HCT116 (cell line): ENCODE data around the gene SHANK1. TPM values are rescaled to one million over a fixed set of nuclear protein-coding genes. Genes with fewer than 3 reads are reported as not detected.

Experiments
- ATAC-seq: fragments of 200-7000 bp; cut with Tn5 transposase; 2 replicates; pipeline ENCODE4 v1.9.1; 2020; ENCODE audit warnings: mild to moderate bottlenecking, moderate library complexity
- BruUV-seq: library from RNA; stranded (reverse); fragments of 400-500 nt; replicated peaks from 2 replicates; lab custom pipeline; 2021; lab: Mats Ljungman, UMichigan
- CTCF ChIA-PET: fragments of 300-600 bp; sonication (Branson Sonifier 250); formaldehyde crosslinking; loops from one replicate; lab custom pipeline; 2021; ENCODE audit warnings: antibody characterized with exemption; lab: Charles Lee
- POLR2A ChIA-PET: fragments of 300-600, 350-600 bp; sonication (Branson Sonifier 250); formaldehyde crosslinking; loops from one replicate; lab custom pipeline; 2021; ENCODE audit warnings: antibody characterized with exemption; lab: Charles Lee
- RAD21 ChIA-PET, 2 experiments: fragments of 300-600 bp; sonication (Branson Sonifier 250); formaldehyde crosslinking; loops; one replicate each; lab custom pipeline; 2023; ENCODE audit warnings: low total read pairs in 2 of 2; ENCODE audit not compliant: uncharacterized antibody in 2 of 2, unreplicated experiment in 2 of 2, low non-redundant PET in 1 of 2; lab: Charles Lee
- DNase-seq: peaks from one replicate; pipeline ENCODE4 v3.0.0-alpha.2; 2010; ENCODE audit warnings: low read depth, low spot score
- H2AFZ ChIP-seq: fragments of 200-600 bp; shearing (Covaris generic), sonication (generic); 2 replicates; pipeline ENCODE4 v1.6.1; 2017; ENCODE audit warnings: low read depth, mixed run types, mixed read lengths, antibody characterized with exemption, low read length; ENCODE audit not compliant: poor library complexity, severe bottlenecking
- H3K27ac ChIP-seq: 2 replicates; pipeline ENCODE4 v1.5.1; 2012; ENCODE audit warnings: low read depth, low read length
- H3K27me3 ChIP-seq: fragments of 200-600 bp; sonication (generic); 2 replicates; pipeline ENCODE4 v1.6.1; 2016; ENCODE audit warnings: mixed run types, low read length, mixed read lengths; ENCODE audit not compliant: insufficient read depth
- H3K36me3 ChIP-seq, 2 experiments: fragments of 200-500 bp in 1 of 2; fragments of 200-600 bp in 1 of 2; sonication (Bioruptor generic) in 1 of 2; sonication (generic) in 1 of 2; 2 replicates each; pipeline versions ENCODE4 v1.5.1 to v1.6.1; 2014 to 2016; ENCODE audit warnings: low read length in 2 of 2, inconsistent platforms in 1 of 2, mixed read lengths in 1 of 2, mixed run types in 1 of 2; ENCODE audit not compliant: insufficient read depth in 2 of 2, control insufficient read depth in 1 of 2
- H3K4me1 ChIP-seq, 2 experiments: fragments of 200-600 bp in 1 of 2; sonication (generic) in 1 of 2; 2 replicates each; pipeline versions ENCODE4 v1.5.1 to v1.6.1; 2012 to 2017; ENCODE audit warnings: low read length in 2 of 2, inconsistent platforms in 1 of 2, mild to moderate bottlenecking in 1 of 2, mixed read lengths in 1 of 2, mixed run types in 1 of 2, moderate library complexity in 1 of 2; ENCODE audit not compliant: insufficient read depth in 2 of 2, control insufficient read depth in 1 of 2
- H3K4me2 ChIP-seq: fragments of 200-600 bp; sonication (generic); 2 replicates; pipeline ENCODE4 v1.6.1; 2017; ENCODE audit warnings: mixed run types, low read length, mixed read lengths
- H3K4me3 ChIP-seq, 2 experiments: fragments of 200-600 bp in 1 of 2; sonication (generic) in 1 of 2; replicated peaks in 1 of 2; 2 replicates each; pipeline ENCODE4 v1.5.1; 2011 to 2016; ENCODE audit warnings: low read length in 2 of 2, control low read depth in 1 of 2, low read depth in 1 of 2, mild to moderate bottlenecking in 1 of 2, mixed read lengths in 1 of 2, mixed run types in 1 of 2
- H3K79me2 ChIP-seq: fragments of 200-600 bp; sonication (generic); 2 replicates; pipeline ENCODE4 v1.6.1; 2017; ENCODE audit warnings: mild to moderate bottlenecking, mixed run types, low read length, moderate library complexity, mixed read lengths; ENCODE audit not compliant: insufficient read depth
- H3K9ac ChIP-seq: fragments of 200-600 bp; sonication (generic); 2 replicates; pipeline ENCODE4 v1.6.1; 2016; ENCODE audit warnings: low read length, mixed read lengths
- H3K9me2 ChIP-seq: fragments of 200-600 bp; sonication (generic), shearing (Covaris generic); 2 replicates; pipeline ENCODE4 v1.6.1; 2017; ENCODE audit warnings: mixed run types, mild to moderate bottlenecking, moderate library complexity; ENCODE audit not compliant: insufficient read depth
- H3K9me3 ChIP-seq, 2 experiments: fragments of 200-500 bp in 1 of 2; fragments of 200-600 bp in 1 of 2; sonication (Bioruptor generic) in 1 of 2; sonication (generic) in 1 of 2; 2 replicates each; pipeline ENCODE4 v1.6.1; 2014 to 2017; ENCODE audit warnings: low read length in 2 of 2, mixed read lengths in 2 of 2, inconsistent platforms in 1 of 2, low read depth in 1 of 2, mild to moderate bottlenecking in 1 of 2, mixed run types in 1 of 2, moderate library complexity in 1 of 2; ENCODE audit not compliant: control insufficient read depth in 1 of 2, insufficient read depth in 1 of 2
- H4K20me1 ChIP-seq: fragments of 200-600 bp; sonication (generic), shearing (Covaris generic); 2 replicates; pipeline ENCODE4 v1.6.1; 2017; ENCODE audit warnings: mixed run types, mild to moderate bottlenecking, moderate library complexity; ENCODE audit not compliant: insufficient read depth
- CTCF ChIP-seq, 3 experiments: fragments of 200-600 bp in 1 of 3; sonication (generic) in 1 of 3; IDR thresholded peaks in 2 of 3; conservative IDR thresholded peaks in 1 of 3; 2 replicates each; pipeline ENCODE4 v1.5.1; 2012 to 2017; ENCODE audit warnings: low read depth in 2 of 3, low read length in 2 of 3, antibody characterized with exemption in 1 of 3, borderline replicate concordance in 1 of 3, control low read depth in 1 of 3, mild to moderate bottlenecking in 1 of 3, mixed read lengths in 1 of 3, mixed run types in 1 of 3, moderate library complexity in 1 of 3; ENCODE audit not compliant: insufficient read depth in 1 of 3
- EGR1 ChIP-seq: IDR thresholded peaks from 2 replicates; pipeline ENCODE4 v1.6.1; 2012; ENCODE audit warnings: low read depth
- ELF1 ChIP-seq: IDR thresholded peaks from 2 replicates; pipeline ENCODE4 v1.6.1; 2012; ENCODE audit warnings: low read depth, borderline replicate concordance
- EZH2phosphoT487 ChIP-seq: fragments of 200-600 bp; IDR thresholded peaks from 2 replicates; pipeline ENCODE4 v1.6.1; 2018; ENCODE audit warnings: antibody characterized with exemption, borderline replicate concordance
- JUND ChIP-seq: IDR thresholded peaks from 2 replicates; pipeline ENCODE4 v1.6.1; 2012
- MAX ChIP-seq: IDR thresholded peaks from 2 replicates; pipeline ENCODE4 v1.6.1; 2012
- POLR2A ChIP-seq: IDR thresholded peaks from 2 replicates; pipeline ENCODE4 v1.7.0; 2011; ENCODE audit warnings: borderline replicate concordance; ENCODE audit not compliant: insufficient read depth, insufficient read length; ENCODE audit errors: extremely low read depth
- POLR2AphosphoS5 ChIP-seq: IDR thresholded peaks from 2 replicates; pipeline ENCODE4 v1.6.1; 2011; ENCODE audit warnings: mild to moderate bottlenecking, low read depth, low read length, moderate library complexity
- SP1 ChIP-seq: IDR thresholded peaks from 2 replicates; pipeline ENCODE4 v1.6.1; 2012; ENCODE audit warnings: low read depth
- SRF ChIP-seq: IDR thresholded peaks from 2 replicates; pipeline ENCODE4 v1.6.1; 2012; ENCODE audit warnings: low read depth
- TCF7L2 ChIP-seq: IDR thresholded peaks from 2 replicates; pipeline ENCODE4 v1.7.0; 2011; ENCODE audit warnings: borderline replicate concordance, inconsistent platforms; ENCODE audit not compliant: insufficient read depth, insufficient read length; ENCODE audit errors: extremely low read depth
- ZFX ChIP-seq: fragments of 450-650 bp; IDR thresholded peaks from 2 replicates; pipeline ENCODE4 v1.6.1; 2017
- ZNF274 ChIP-seq: fragments of 200-500 bp; sonication (Bioruptor generic); IDR thresholded peaks from 2 replicates; pipeline ENCODE4 v1.6.1; 2014; ENCODE audit warnings: mild to moderate bottlenecking, low read depth, low read length, inconsistent platforms
- intact Hi-C: fragments of 100-400 bp; cut with micrococcal nuclease; formaldehyde crosslinking; loops from 2 replicates; pipeline ENCODE4 v1.10.0; 2022
- total RNA-seq: library from RNA; stranded (reverse); gene quantifications from one replicate; pipeline ENCODE4 v1.2.1, GENCODE V29; 2021; ENCODE audit not compliant: unreplicated experiment

Gene SHANK1
- total RNA-seq, 1 experiment from 2014 or later = 3.0 TPM

- Histone ChIP-seq H3K9me3 (no peaks in the 10 kb centered on the region), H4K20me1 (no peaks in the 10 kb centered on the region), H3K27ac (no peak overlapping the region), H3K4me3 (no peak overlapping the region), H2AFZ (no peak overlapping the region), H3K4me1 (peaks cover 5 to 34% of the 10 kb centered on the region in 2 experiments; a peak in 3 of 4 replicates), H3K9ac (no peak overlapping the region), H3K36me3 (no peaks in the 10 kb centered on the region), H3K27me3 (no peaks in the 10 kb centered on the region), H3K4me2 (no peak overlapping the region), H3K9me2 (no peaks in the 10 kb centered on the region), H3K79me2 (no peaks in the 10 kb centered on the region)
- no TSS peak for BruUV-seq
- ChIA-PET RAD21 (no interaction called here), POLR2A (no interaction called here), CTCF (no interaction called here)
- no peak for ATAC-seq
- no peak for DNase-seq
- TF ChIP-seq SRF = no peak
- TF ChIP-seq POLR2AphosphoS5 = no peak
- TF ChIP-seq JUND = no peak
- no peak for TF ChIP-seq POLR2A
- TF ChIP-seq MAX = no peak
- TF ChIP-seq ZFX = no peak
- TF ChIP-seq ZNF274 = no peak
- no peak for TF ChIP-seq EGR1
- intact Hi-C loops = loop anchor here (10.0 kb wide), 1 partner anchor 118 kb away; no protein-coding TSS in a partner anchor
These were observed 66.9 kb downstream of the SHANK1 start for GRCh38 chr19:50652722-50653121.

- H3K4me3 ChIP-seq = no peak overlapping the region
- no peak overlapping the region for H3K4me2 ChIP-seq
- 0 out of 2 replicates have a peak, but pooled peaks cover 3% of the 10 kb centered on the region for H3K27me3 ChIP-seq
- ChIA-PET CTCF (no interaction called here), POLR2A (no interaction called here), RAD21 (no interaction called here)
- no peaks in the 10 kb centered on the region for H3K36me3 ChIP-seq
- intact Hi-C loops = loop anchor here (10.0 kb wide), 1 partner anchor 116 kb away; no protein-coding TSS in a partner anchor
- BruUV-seq = no TSS peak
- no peak for DNase-seq
- H3K27ac ChIP-seq = no peak overlapping the region
- no peaks in the 10 kb centered on the region for H4K20me1 ChIP-seq
- H3K4me1 ChIP-seq = peaks cover 10 to 34% of the 10 kb centered on the region in 2 experiments
- H3K9ac ChIP-seq = no peak overlapping the region
- TF ChIP-seq TCF7L2 (no peak), POLR2A (no peak), EGR1 (no peak), SP1 (no peak), ELF1 (no peak), EZH2phosphoT487 (no peak), CTCF (IDR thresholded peaks at IDR 0.05 in 2 of 3, conservative IDR thresholded peaks at IDR 0.05 in 1 of 3; ENCODE audit: borderline replicate concordance in 1 of 3, insufficient read depth in 1 of 3, low read depth in 2 of 3, low read length in 2 of 3) (no peak)
- TF ChIP-seq, all 23 proteins: peak for 0
- no peak overlapping the region for H2AFZ ChIP-seq
- H3K9me3 ChIP-seq = no peaks in the 10 kb centered on the region
- H3K9me2 ChIP-seq = no peaks in the 10 kb centered on the region
- no peaks in the 10 kb centered on the region for H3K79me2 ChIP-seq
- no peak for ATAC-seq
These were observed 68.4 kb downstream of the SHANK1 start for GRCh38 chr19:50651174-50651573.
